NOMO-1 treated with dmso at 0.1 percent for 144 hours (cell line): ENCODE data around the gene SPDEF.

Experiments
- DNase-seq: peaks from one replicate; lab custom pipeline; 2025; ENCODE audit not compliant: unreplicated experiment; lab: John Stamatoyannopoulos, UW

Gene SPDEF

DNA sequence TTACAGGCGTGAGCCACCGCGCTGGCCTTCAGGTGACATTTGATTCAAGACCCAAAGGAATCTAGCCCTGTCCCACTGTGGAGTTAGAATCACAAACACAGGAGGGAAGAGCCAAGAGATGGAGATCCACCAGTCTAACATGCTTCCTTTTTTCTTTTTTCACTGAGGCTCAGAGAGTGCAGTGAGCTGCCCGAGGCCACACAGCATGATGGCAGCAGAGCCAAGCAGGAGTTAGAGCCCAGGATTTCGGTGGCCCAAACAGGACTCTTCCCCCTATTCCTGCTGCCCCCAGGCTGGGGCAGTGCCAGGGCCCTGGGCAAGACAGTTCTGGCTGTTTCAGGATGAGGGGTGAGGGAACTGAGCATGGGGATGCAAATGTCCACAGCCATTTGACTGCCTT lies 8.1 kb upstream of the SPDEF start:
- DNase-seq: no peak

DNA sequence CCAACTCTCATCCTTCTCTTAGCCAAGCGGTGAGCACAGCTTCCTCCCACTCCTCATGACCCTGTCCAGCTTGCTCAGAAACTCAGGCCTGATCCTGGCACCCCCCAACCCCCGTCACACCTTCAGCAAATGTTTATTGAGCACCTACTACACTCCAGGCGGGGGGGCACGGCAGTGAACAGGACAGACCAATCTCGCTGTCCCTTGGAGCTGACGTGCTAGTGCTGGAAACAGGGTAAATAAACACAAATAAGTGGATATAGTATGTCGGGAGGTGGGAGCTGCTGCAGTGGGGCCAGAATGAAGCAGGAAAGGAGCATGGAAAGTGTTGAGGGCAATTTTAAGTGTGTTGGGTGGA lies 7.4 kb upstream of the SPDEF start:
- no peak for DNase-seq

DNA sequence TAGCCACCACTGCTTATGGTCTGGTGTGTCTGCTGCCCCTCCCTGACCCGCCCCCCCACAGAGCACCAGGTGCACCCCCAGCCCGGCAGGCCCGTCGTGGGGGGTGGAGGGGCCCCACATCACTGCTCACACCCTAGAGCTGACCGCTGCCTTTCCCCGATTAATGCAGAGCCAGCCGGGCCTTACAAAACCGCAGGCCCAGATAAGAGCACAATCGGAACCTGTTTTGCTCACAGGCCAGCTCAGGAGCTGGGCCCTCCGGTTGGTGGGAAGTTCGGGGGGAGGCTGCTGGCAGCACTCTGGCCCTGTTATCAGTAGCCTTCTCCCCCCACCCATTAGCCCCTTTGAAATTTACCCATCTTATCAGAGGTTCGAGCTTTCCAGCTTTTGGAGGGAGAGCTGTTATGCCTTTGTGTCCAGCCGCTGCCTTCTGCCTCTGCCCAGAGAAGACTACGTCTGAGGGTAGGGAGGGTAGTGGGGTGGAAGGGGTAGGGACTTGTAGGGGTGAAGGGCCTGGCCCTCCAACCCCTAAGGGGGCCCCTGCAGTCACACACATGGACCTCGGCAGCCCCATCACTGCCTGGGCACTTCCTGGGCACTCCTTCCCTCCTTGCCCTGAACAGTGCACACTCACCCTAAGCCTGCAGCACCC lies 6.9 kb upstream of the SPDEF start:
- DNase-seq: no peak

DNA sequence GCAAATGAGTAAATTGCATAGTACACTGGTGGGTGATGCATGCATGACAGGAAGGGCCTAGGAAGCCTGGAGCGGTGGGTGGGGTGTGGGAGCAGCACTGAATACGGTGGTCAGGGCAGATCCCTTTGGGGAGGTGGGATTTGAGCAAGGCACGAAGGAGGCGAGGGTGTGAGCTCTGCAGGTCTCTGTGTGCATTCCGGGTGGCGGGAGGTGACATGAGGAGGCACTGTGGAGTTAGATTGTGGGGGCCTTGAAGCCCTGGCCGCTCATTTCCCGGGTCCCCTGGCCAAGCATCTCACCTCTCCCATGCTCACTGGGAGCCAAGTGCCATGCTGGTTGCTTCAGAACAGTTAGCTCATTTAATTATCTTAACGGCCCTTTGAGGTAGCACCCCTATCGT lies 6.2 kb upstream of the SPDEF start:
- DNase-seq: no peak

DNA sequence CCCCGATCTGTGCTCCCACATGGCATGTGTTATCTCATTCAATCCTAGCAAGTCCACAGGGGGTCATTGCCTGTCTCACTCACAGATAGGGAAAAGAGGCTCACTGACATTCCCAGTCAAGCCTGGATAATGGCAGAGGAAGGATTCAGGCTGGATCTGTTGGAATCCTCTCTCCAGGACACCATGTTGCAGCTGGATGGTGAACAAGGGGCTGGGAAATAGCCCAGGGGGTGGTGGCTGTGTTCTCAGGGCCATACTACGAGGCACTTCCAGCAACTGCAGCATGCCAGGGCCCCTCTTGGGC lies 5.0 kb upstream of the SPDEF start:
- no peak for DNase-seq

DNA sequence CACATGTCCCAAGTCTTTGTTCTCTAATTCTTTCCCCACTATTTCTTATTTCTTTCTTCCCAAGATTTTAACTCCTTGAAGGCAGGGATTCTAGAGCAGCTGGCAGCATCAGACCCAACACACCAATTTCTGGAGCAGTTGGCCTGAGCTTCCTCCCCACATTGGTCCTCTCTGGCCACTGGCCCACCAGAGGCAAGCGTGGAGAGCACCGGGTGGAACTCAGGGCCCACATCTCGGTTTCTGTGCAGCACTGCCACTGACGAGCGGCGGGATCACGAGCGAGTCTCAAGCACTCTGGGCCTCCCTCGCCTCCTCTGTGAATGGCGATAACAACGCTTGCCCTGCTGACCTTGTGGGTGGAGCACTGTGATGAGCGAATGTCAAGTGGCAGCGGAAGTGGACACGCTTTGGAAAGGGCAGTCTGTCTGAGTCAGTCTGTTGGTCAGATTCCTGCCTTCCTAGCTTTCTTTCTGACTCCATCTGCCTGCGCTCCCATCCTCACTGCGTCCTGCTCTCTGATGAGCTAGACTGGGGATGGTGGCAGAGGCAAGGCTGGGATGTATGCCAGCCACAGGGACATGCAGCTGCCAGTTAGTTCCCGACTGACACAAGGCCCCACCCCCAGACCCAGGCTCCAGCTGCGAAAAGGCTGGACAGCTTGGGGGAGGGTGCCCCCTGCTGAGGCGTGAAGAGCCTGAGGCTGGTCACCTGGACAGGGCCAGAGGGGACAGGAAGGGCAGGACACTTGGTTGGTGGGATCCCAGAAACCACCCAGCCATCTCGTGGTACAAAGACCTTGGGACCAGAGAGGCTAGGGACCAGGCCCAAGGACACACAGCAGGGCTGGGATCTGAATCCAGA lies 4.5 kb upstream of the SPDEF start:
- DNase-seq: no peak

DNA sequence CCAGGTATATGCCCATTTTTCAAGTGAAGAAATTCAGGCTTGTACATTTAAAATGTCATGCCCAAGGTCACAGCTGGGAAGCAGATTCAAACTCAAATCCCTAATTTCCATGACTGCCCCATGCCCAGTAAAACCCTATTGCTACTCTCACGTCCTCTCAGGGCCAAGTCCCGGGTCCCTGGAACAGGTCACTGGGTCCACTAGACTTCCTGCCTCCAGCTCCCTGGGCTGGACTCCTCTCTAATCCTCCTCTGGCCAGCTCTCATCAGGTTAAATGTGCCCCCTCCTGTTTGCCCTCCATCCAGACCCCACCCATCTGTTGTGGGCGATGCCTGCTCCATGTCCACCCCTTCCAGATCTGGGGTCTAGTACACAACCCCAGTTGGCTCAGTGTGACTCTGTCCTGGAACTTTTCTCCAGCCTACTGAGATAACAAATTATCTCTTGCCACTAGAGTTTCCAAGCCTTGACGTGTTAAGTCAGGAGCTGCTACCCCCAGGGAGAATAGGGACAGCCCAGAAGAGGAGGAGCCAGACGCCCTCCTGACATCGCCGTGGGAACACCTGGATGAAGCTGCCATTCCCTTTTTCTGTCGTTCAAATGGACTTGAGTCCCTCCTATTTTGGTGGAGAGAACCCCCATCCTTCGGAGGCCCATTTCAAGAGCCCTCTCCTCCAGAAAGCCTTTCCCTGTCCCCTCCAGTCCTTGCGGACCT lies 3.7 kb upstream of the SPDEF start:
- no peak for DNase-seq

DNA sequence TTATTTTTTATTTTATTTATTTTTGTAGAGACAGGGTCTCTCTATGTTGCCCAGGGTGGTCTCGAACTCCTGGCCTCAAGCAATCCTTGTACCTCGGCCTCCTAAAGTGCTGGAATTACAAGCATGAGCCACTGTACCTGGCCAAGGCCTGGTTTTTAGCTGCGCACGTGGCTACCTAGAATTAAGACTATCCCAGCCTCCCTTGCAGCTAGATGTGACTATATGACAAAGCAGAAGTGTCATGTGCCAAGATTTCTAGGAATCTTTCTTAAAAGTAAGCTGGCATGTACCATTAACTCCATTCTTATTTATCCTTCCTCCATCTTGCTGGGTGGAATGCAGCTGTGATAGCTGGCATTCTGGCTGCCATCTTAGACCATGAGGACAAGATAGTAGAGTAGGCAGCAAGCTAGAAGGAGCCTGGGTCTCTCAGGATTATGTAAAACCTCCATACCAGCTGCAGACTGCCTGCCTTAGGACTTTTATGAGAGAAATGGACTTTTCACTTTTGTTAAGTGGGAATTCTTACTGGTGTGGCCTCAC lies 2.1 kb upstream of the SPDEF start:
- no peak for DNase-seq

DNA sequence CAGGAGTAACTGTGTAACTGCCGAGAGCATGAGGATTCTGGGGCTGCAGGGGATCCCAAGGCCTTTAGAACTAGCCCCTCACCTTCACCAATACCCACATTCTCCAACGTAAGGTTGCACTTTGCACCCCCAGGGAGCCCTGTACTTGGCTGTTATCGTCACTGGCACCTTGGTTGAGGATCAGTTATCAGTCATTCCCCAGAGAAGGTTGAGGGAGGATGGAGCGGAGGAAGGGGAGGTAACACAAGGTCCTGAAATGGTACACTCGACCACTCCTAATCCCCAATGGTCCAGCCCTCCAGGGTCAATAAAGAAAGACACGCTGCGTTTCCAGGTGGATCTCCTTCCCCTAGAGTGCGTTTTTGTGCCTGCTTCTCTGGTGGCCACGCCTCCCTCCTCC lies 1.1 kb upstream of the SPDEF start:
- DNase-seq: no peak

DNA sequence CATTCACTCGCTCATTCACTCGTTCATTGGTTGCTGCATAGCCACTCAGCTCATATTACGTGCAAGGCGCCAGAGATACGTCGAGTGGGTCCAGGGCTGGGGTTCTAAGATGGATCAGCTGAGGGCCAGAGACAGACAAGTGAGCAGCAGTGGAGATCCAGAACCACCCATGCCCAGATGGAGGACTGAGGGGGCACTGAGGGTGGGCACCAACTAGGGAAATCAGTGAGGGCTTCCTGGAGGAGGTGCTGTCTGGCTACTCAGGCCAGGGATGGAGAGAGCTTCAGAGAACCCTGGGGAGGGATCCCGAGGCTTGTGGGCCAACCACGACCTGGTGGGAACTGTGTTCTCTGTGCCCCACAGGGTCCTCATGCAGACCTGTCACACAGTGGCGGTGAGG lies 364 bp upstream of the SPDEF start:
- DNase-seq: no peak

DNA sequence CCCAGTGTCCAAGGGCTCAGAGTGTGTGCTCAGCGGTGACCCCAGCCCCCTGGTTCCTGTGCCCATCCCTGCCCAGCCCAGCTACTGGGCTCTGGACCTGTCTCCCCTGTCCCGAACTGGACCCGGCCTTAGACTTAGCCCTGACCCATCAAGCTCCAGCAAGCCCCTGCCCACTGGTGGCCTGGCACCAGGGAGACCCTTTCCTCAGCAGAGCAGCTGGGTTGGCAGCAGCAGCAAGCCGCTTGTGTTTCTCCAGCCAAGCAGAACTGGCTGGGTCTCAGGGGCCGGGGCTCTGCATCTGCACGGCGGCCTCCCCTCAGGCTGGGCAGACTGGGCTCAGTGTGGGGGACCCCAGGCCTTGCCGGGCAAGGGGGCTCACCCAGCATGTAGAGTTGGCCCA lies 801 bp downstream of the SPDEF start:
- no peak for DNase-seq

DNA sequence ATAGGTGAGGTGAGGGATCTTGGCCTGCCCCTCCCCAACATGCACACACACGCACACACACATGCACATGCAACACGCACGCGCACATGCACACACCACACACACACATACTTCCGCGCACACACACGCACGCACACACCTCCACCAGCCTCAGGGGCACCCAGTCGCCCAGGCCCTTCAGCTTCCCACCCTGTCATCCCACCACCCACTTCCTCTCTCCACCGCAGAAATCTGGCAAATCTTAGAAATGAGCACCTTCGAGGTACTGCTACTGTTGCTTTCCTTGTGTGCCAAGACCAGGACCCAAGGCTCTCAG lies 1.2 kb downstream of the SPDEF start:
- DNase-seq: no peak

DNA sequence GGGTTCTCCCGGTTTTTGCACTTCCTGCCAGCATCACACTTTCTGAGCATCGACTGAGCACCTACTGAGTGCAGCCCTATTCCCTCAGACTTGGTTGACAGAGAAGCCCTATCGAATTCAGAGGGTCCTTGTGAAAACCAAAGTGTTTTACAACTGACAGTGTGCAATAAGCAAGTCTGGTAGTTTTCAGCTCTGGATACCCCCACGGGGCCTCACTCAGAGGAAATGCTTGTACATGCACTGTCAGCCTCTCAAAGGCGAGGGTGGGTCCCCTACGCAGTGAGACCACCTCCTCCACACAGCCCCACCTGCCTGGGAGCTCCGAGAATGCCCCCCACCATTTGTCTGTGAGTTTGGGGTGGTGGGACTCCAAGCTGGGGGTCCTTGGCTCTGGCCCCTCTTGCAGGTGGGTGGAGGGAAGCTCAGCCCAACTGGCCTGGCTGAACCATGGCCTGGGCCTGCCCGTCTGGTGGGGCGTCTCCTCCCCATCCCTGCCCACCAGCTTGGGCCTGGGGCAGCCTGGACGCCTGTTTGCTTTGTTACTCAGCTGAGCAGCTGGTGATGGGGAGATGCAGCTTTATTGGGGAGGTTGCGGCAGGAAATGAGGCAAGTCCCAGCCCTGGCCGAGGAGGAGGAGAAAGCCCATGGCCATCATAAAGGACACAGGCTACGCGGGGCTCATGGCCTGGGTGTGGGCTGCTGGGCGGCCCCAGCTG lies 1.7 kb downstream of the SPDEF start:
- no peak for DNase-seq

DNA sequence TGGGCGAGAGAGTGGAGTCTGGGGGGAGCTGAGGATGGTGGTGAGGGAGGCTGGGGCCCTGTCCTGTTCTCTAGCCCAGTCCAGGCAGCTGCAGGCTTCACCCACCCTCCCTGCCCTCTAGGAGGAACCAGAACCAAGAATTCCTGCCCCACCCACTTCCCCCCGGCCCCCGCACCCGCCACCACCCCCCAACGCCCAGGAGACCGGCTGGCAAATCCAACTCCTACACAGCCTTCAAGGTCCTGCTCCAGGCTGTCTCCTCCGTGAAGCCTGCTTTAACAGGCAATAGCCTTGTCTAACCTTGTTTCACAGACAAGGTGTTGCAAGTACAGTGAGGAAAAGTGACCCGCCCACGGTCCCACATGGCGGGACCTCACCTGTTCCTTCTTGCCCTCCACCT lies 2.4 kb downstream of the SPDEF start:
- DNase-seq: no peak

DNA sequence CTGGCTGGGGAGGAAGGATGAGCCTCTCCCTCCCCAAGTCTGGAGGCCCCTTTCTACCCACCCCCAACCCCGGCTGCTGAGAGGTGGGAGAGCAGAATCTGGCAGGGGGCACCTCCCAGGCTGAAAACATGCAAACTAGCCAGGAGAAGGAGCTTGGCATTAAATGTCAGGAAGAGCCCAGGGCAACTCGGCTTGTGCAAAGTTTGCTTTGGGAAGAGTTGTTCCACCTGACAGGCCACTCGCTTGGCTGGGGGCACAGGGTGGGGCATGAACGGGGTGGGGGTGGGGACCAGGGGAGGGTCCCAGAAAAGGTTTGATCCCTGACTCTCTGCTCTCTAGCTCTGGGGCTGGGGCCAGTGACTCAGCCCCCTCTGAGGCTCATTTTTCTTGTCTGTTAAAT lies 3.0 kb downstream of the SPDEF start:
- DNase-seq: no peak

DNA sequence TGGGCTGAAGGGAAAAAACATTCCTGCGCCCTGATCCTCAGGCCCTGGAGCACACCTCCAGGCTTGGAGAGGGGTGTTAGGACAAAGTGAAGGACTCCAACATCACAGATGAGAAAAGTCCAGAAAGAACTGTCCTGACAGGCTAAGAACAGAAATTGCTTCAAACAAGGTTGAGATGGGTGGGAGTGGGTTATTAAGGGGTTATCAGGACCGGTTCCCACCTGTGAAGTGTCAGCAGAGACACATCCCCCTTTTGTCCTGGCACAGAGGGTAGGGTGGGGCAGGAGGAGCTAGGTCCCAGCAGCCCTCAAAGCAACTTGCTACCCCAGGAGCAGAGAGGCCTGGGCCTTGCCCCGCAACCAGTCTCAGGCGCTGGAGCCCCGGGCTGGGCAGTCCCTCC lies 3.5 kb downstream of the SPDEF start:
- DNase-seq: no peak

DNA sequence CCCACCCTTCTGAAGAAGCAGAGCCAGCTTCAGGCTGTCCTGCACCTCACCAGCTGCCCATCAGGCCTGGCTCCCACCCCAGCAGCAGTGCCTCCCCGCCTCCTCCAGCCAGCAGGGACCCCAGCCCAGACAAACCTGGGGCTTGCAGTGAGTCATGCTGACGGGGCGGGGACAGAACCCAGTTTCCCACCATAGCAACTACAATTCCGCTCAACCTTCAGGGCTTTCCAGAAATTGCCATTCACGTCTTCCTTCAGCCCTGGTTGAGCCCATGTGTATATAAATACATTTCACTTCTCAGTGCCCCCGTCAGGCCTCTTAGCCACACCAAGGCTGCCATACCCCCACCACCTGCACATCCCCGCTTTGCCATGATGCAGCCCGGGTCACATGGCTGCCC lies 4.4 kb downstream of the SPDEF start:
- DNase-seq: no peak

DNA sequence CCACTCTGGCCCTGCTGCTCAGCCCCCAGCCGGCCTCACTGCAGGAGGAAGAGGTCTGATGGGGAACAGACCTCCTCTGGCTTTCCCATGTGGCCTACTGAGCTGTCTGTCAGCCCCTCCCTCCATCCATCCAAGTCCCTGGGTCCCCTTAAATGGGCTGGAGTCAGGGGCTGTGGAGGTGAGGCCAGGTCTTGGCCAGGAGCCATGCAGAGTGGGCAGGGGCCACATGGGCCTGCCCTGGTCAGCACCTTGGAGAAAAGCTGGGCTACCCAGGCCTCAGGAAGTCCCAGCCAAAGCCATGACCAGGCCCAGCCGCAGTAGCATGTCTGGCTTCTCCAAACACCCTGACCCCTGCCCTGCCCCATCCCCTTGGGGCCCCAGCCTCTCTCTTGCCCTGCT lies 6.3 kb downstream of the SPDEF start:
- no peak for DNase-seq

DNA sequence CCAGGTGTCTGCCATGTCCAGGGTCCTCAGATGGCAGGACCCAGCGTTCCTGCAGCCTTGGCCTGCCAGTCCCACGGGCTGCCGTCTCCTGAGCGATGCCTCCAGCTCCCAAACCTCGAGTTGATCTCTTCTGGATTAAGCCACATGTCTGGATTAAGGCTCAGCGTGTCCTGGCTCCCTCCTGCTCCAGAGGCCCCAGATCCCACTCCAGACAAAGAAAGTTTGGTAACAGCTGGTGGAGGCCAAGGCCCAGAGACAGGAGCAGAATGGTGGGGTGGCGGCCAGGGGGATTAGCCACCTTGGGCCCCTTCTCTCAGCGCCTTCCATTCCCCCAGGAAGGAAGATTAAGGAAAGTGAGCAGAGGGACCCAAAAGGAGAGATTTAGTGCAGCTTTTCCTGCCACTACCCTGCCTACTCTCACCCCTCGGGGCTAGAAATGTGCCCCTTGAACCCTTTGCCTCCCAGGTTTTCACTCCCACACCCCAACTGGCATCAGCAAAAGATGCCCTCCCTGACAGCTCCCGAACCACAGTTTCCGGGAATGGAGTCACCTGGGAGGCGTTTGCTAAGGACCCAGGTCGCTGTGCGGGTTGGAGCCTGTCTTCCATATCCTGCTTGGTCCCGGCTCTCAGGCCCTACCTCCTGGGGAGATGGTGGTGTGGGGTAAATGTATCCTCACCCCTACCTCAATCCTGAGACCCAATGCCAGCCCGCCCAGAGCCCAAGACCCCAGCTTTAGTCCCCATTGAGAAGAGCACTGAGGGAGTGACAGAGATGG lies 6.9 kb downstream of the SPDEF start:
- no peak for DNase-seq

DNA sequence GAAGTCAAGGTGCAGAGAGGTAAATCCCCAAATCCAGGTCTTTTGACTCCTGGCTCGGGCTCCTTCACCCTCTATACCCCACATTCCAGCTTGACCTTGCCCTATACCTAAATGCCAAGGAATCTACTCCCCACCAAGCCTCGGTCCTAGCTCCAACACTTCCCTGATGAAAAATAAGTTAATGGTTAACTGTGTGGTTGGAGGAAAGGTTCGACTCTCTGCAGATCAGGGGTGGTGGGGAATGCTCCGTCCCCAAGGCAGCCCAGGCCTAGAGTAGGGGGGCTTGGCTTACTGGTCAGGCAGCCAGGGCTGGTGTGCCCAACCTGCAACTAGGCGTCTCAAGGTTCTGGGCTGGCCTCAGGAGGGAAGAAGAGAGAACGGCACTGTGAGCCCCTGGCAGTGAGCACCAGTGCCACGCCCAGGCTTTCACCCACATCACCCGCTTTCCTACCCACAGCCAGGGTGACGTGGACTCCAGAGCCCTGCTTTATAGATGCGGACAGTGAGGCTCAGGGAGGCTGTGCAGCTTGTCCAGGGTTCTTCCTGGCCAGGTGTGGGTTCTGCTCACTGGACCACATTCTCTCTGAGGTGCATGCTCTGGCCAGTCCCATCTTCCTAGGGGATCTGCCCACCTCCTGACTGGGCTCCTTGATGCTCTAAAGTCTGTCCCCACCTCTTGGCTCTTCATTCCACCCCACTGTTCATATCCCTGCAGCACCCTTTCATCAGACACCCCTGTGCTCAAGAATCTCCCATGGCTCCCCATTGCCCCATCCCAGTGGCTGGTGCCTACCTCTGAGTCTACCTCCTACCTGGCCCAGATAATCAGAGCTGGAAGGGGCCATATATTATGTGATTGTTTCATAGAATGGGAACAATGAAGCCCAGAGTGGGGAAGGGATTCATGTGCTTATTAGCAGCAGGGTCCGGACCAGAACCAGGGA lies 8.2 kb downstream of the SPDEF start:
- DNase-seq: no peak
